Dermis blood vessel endothelial cell (primary cell): ENCODE results near the gene C9orf50. TPM values are rescaled to one million over a fixed set of nuclear protein-coding genes. Genes with fewer than 3 reads are reported as not detected.
"Not testable (repeated sequence)": the region's sequence is repeated elsewhere in the genome, so short reads cannot be mapped to it uniquely, and the experiment has no call there.

Source experiments
- DNase-seq: peaks from one replicate; pipeline ENCODE4 v3.0.0; 2010
- total RNA-seq: library from RNA; depleted of rRNA; stranded (reverse); fragments of >200 nt; gene quantifications from 2 replicates; pipeline ENCODE4 v1.2.3, GENCODE V29; 2014

C9orf50 gene
- total RNA-seq: not detected in 2 replicates

- DNase-seq: no peak
Measured at GRCh38 chr9:129620669-129621295, at the start of gene C9orf50. C9orf50 (minus strand) TSS chr9:129621101; CDS start chr9:129620574, 527 bp downstream.

GRCh38 chr9:129669946-129670345, 49.0 kb upstream of the C9orf50 start:
- no peak for DNase-seq

- DNase-seq: peak; percentile 19
Measured at GRCh38 chr9:129669141-129669718, 48.3 kb upstream of the C9orf50 start.

DNA sequence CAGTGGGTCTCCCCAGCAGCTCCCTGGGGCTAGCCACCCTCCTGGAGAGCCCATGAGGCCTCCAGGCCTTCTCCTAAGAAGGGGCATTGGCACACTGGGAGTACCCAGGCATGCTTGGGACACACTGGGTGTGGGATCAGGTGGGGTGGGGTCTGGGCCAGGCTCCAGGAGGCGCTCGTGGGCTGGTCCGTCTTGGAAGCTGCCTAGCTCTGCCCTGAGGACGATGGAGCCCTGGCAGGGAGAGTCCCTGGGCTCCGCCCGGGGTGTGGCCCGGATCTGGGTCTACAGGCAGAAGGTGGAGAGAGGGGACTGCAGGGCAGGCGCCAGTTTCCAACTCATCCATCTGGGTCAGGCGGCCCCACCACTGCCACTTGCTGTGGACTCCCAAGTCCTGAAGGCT, 46.9 kb upstream of the C9orf50 start:
- DNase-seq: no peak

DNA sequence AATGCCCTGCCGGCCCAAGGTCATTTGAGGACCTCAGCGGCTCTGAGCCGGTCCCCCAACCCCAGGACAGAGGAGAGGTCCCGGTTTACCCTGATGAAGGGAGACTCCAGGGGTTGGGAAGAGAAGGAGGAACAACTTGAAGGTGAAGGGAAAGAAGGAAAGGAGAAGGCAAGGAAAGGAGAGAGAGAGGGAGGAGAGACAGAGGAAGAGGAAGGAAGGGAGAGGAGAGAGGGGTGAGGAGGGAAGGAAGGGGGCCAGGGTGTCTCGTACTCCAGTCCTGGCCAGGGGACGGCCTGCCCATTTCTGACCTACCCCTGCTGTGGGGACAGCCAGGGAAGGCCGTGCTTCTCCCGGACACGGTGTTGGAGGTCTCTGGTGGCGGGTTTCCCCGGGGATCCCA, 46.5 kb upstream of the C9orf50 start:
- DNase-seq: no peak

- no peak for DNase-seq
Measured at GRCh38 chr9:129666575-129666974, 45.7 kb upstream of the C9orf50 start.

DNA sequence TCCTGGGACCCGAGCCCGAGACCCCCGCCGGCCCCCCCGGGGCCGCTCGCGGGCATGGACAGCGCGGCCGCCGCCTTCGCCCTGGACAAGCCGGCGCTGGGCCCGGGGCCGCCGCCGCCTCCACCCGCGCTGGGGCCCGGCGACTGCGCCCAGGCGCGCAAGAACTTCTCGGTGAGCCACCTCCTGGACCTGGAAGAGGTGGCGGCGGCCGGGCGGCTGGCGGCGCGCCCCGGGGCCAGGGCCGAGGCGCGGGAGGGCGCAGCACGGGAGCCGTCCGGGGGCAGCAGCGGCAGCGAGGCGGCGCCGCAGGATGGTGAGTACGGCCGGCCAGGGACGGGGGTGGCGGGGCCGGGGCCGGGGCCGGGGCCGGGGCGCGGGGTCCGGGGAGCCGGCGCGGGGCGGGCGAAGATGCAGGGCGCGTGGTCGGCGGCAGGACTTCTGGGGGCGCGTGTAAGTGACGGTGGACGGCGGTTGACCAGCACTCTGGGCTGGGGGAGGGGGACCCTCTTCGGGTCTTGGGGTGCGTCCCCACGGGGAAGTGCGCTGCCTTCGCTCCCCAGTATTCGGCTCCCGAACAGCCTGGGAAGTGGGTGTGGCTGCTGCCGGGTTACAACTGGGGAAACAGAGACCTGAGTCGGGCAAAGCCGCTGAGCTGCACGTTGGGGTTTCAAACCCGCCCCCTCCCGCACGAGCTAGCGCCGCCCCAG, 45.1 kb upstream of the C9orf50 start:
- DNase-seq: no peak

DNA sequence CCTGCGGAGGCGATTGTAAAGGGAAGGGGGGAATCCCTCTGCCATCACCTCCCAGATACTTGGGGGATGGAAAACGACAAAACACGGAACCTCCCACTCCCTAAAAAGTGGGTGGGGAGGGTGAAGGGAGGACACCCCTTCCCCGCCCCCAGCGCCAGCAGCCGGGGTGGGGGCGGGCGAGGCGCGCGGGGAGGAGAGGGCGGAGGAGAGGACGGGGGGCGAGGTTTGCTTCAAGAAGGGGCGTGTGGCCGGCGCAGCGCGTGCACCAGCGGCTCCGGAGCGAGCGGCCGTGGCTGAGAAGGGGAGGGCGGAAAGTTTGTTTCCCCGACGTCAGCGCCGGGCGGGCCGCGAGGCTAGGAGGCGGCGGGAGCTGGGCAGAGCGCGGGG, 44.5 kb upstream of the C9orf50 start, which contains the start of gene PRRX2:
TSS of gene PRRX2 (plus strand) at position 259 of the 387 bp plus-strand sequence. CDS start 221 bp downstream, outside the sequence.
- DNase-seq: peak; percentile 13

- DNase-seq: no peak
Measured at GRCh38 chr9:129664746-129665388, 44.0 kb upstream of the C9orf50 start.

DNA sequence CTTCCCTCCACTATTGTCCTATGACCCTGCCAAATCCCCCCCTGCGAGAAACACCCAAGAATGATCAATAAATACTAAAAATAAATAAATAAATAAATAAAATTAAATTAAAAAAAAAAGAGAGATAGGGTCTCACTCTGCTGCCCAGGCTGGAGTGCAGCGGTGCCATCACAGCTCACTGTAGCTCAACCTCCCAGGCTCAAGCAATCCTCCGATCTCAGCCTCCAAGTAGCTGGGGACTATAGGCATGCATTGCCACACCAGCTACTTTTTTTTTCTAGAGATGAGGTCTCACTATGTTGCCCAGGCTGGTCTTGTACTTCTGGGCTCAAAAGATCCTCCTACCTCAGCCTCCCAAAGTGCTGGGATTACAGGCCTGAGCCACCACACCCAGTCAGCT, 41.3 kb upstream of the C9orf50 start:
- DNase-seq: not testable (repeated sequence)

- DNase-seq: no peak
Measured at GRCh38 chr9:129661029-129661428, 40.1 kb upstream of the C9orf50 start.

- no peak for DNase-seq
Measured at GRCh38 chr9:129656795-129657390, 36.0 kb upstream of the C9orf50 start.

DNA sequence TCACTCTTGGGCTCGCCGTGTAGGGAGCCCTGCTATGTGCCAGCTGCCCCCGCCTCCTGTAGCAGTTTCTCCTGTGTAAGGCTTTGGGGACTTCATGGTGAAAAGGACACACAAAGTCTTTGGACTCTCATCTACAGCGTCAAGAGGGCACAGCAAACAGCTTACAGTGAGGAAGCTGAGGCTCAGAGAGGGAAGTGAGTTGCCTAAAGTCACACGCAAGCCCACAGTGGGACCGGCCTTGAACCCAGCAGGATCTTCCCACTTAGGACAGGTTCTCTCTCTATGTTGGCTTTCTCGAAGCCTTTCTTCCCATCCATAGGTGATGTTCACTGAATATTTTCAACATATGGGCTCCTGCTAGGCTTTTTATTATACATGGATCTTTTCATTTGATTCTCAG, 34.8 kb upstream of the C9orf50 start:
- no peak for DNase-seq

DNA sequence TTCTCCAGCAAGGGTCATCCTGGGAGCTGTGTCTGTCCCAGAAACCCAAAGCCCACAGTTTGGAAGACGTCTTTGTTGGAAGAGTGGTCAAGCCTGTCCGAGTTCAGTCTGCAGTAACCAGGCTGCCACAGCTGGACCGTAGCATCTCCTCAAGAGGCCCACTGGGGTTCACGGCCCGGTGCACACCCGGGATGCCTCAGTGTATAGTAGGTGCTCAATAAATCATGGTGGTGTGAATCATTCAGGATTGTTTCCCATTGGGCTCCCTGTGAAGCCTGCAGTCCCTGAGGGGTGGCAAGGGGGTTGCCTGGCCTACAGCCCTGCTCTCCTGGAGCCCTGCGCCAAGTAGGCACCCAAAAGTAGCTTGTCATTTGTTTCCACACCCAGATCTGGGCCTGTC, 34.3 kb upstream of the C9orf50 start:
- DNase-seq: no peak

- DNase-seq: no peak
Measured at GRCh38 chr9:129654554-129655040, 33.7 kb upstream of the C9orf50 start.

DNA sequence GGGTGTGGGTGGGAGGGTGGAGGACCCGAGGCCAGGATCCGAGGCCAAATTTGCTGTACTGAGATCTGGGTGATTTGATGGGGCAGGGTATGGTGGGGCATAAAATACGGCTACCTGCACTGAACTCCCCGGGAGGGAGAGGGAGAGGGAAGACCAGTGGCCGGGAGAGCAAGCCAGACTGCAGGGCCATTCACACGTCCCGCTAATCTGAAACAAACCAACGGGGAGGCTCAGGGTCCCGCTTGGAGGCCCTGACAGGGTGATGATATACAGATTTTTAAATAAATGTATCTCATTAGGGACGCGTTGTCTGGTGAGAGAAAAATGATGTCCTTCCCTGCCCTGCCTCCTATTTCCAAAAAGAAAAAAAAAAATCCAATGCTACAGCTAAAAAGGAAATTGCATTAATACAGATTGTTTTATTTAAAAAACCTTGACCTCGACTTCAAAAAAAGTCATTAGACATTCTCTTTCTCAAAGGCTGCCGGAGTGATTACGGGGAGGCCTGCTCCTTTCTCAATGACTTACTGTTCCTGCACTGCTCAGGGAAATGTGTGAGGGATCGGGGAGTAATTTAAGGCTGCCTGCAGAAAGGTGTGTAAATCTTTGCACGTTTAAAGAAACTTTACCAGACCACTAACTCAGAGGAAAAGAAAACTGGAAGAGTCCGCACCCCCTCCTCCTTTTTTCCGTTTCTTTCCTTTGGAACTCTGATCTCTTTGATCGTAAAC, 33.1 kb upstream of the C9orf50 start:
- DNase-seq: no peak

DNA sequence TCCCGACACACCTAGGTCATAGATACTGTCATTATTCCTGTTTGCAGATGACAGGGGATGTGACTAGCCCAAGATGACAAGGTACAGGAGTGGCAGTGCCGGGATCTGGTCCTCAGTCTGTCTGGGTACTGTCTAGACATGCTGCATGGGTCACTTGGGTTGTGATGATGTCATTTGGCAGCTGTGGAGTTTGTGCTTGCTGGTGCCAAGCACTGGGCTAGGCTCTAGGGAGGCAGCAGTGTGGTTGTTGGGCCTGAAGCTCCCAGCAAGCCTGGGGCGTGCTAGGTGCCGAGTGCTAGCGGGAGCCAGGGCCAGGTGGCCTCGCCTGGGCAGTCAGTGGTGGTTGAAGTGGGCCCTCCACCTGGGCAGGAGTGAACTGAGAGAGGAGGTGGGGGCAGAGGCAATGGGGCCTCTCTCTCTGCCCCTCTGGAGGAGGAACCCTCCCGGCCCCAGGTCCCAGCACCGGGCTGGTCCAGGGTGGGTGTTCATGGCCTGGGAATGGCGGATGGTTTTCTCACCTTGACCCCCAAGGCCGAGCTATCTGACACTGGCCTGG, 29.9 kb upstream of the C9orf50 start:
- DNase-seq: no peak

DNA sequence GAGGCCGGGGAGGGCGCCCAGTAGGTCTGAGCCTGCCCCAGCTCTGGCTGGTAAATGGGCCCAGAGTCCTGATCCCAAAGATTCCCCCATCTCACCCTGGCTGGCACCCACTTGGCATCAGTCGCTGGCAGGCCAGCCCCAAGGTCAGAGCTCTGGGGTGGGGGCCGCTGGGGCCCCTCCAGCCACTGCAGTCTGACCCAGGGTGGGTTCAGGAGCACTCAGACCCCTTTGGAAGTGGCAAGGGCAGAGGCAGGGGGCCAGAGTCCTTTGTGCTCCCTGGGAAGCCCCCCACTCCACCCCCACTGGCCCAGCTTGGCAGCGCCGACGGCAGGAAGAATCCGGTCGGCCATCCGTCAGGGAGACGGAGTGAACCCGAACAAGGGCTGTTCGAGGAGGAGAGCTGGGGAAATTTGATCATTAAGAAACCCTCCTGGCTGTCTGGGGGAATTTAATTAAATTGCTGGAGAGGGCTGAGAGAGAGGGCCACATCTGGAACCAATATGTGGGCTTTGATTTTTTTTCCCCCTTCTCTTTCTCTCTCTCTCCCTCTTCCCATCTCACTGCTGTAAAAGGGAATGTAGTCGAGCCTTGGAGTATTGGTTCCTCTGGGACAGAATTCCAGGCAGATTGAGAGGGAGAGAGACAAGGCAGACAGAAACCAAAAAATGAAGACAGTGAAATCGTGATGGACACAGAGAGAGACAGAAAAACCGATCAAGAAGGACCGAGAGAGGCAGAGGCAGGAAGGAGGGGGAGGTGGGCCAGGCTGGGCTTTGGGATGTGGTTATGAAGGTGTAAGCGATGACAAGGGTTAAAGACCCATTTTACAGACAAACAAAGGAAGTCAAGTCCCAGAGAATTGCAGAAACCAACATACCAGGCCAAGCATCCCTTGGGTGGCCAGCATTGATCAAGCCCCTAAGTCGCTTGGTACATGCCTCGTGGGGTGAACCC, 29.1 kb upstream of the C9orf50 start:
- no peak for DNase-seq

- no peak for DNase-seq
Measured at GRCh38 chr9:129648764-129649115, 27.8 kb upstream of the C9orf50 start.

- no peak for DNase-seq
Measured at GRCh38 chr9:129648092-129648763, 27.3 kb upstream of the C9orf50 start.
